Activated CD4-positive, alpha-beta T cell treated with anti-CD3 and anti-CD28 coated beads, Interleukin-2, amount 50 U/mL, for 48 hours (primary cell): ENCODE data around the gene FLYWCH2.

Experiments used
- DNase-seq, 2 experiments: peaks; one replicate each; pipeline ENCODE4 v3.0.0-alpha.2; 2020

FLYWCH2 gene

GRCh38 chr16:2946649-2947048, 63.6 kb downstream of the FLYWCH2 start:
- no peak for DNase-seq
